GM21786 (cell line): ENCODE data around the gene KRT31.
"Not testable (repeated sequence)": the region's sequence is repeated elsewhere in the genome, so short reads cannot be mapped to it uniquely, and the experiment has no call there.

Experiments used
- ATAC-seq: cut with Tn5 transposase; IDR thresholded peaks from one replicate; pipeline ENCODE4 v1.9.1; 2021; ENCODE audit not compliant: unreplicated experiment

The KRT31 gene

GRCh38 chr17:41418116-41418860 lies 20.9 kb upstream of the KRT31 start:
- ATAC-seq = no peak

- no peak for ATAC-seq
These were observed 20.2 kb upstream of the KRT31 start for GRCh38 chr17:41417576-41418015.

- no peak for ATAC-seq
These were observed 19.7 kb upstream of the KRT31 start for GRCh38 chr17:41417127-41417526.

- no peak for ATAC-seq
These were observed 19.1 kb upstream of the KRT31 start for GRCh38 chr17:41416479-41416878.

GRCh38 chr17:41415833-41416335 lies 18.5 kb upstream of the KRT31 start:
- no peak for ATAC-seq

GRCh38 chr17:41415411-41415810 lies 18.0 kb upstream of the KRT31 start:
- no peak for ATAC-seq

- ATAC-seq = no peak
These were observed 16.6 kb upstream of the KRT31 start for GRCh38 chr17:41413982-41414381.

GRCh38 chr17:41413353-41413957 lies 16.0 kb upstream of the KRT31 start:
- ATAC-seq = no peak

GRCh38 chr17:41411072-41411840 lies 13.8 kb upstream of the KRT31 start:
- ATAC-seq = no peak

- ATAC-seq = no peak
These were observed 9.8 kb upstream of the KRT31 start for GRCh38 chr17:41407226-41407625.

GRCh38 chr17:41406205-41406604 lies 8.8 kb upstream of the KRT31 start:
- no peak for ATAC-seq

- ATAC-seq = no peak
These were observed 6.7 kb upstream of the KRT31 start for GRCh38 chr17:41404024-41404671.

- ATAC-seq = no peak
These were observed 6.1 kb upstream of the KRT31 start for GRCh38 chr17:41403404-41404023.

- no peak for ATAC-seq
These were observed 4.8 kb upstream of the KRT31 start for GRCh38 chr17:41402161-41402560.

GRCh38 chr17:41396340-41396739 lies 1.1 kb downstream of the KRT31 start:
- ATAC-seq = no peak

GRCh38 chr17:41395611-41396010 lies 1.8 kb downstream of the KRT31 start:
- ATAC-seq = no peak

GRCh38 chr17:41395044-41395443 lies 2.4 kb downstream of the KRT31 start:
- not testable (repeated sequence) for ATAC-seq

- no peak for ATAC-seq
These were observed 3.0 kb downstream of the KRT31 start for GRCh38 chr17:41394254-41394996.

- no peak for ATAC-seq
These were observed 3.6 kb downstream of the KRT31 start for GRCh38 chr17:41393826-41394225.

- ATAC-seq = no peak
These were observed 4.1 kb downstream of the KRT31 start for GRCh38 chr17:41393294-41393693.
